Parathyroid adenoma (tissue), 2 donors: ENCODE measurements around the gene AP4E1.

Source experiments
- H2AFZ ChIP-seq: fragments of 300-600 bp; sonication (generic); one replicate; pipeline ENCODE4 v1.7.0; 2017; ENCODE audit warnings: antibody characterized with exemption, mild to moderate bottlenecking
- H3K27ac ChIP-seq: fragments of 300-600 bp; sonication (generic); one replicate; pipeline ENCODE4 v1.7.0; 2017
- H3K27me3 ChIP-seq: fragments of 300-600 bp; sonication (generic); one replicate; pipeline ENCODE4 v1.7.0; 2017; ENCODE audit warnings: low read length; ENCODE audit not compliant: control insufficient read depth, insufficient read depth
- H3K36me3 ChIP-seq: fragments of 300-600 bp; sonication (generic); one replicate; pipeline ENCODE4 v1.7.0; 2017; ENCODE audit warnings: low read length; ENCODE audit not compliant: control insufficient read depth, insufficient read depth
- H3K4me1 ChIP-seq: fragments of 300-600 bp; sonication (generic); one replicate; pipeline ENCODE4 v1.7.0; 2017; ENCODE audit warnings: control low read depth
- H3K4me2 ChIP-seq: fragments of 300-600 bp; sonication (generic); one replicate; pipeline ENCODE4 v1.7.0; 2017; ENCODE audit warnings: low read length
- H3K4me3 ChIP-seq: fragments of 300-600 bp; sonication (generic); one replicate; pipeline ENCODE4 v1.7.0; 2017; ENCODE audit warnings: low read depth, low read length
- H3K79me2 ChIP-seq: fragments of 300-600 bp; sonication (generic); one replicate; pipeline ENCODE4 v1.7.0; 2017; ENCODE audit warnings: control low read depth
- H3K9ac ChIP-seq: fragments of 300-600 bp; sonication (generic); one replicate; pipeline ENCODE4 v1.7.0; 2017; ENCODE audit warnings: mild to moderate bottlenecking
- H3K9me3 ChIP-seq: fragments of 300-600 bp; sonication (generic); one replicate; pipeline ENCODE4 v1.7.0; 2017; ENCODE audit warnings: low read length; ENCODE audit not compliant: control insufficient read depth
- TF ChIP-seq, protein P1 (sequence below): fragments of 300-600 bp; sonication (generic); IDR thresholded peaks from one replicate; pipeline ENCODE4 v1.7.0; 2017; ENCODE audit warnings: antibody characterized with exemption, mild to moderate bottlenecking
- donor health status: primary hyperparathyroidism.

AP4E1 gene

DNA sequence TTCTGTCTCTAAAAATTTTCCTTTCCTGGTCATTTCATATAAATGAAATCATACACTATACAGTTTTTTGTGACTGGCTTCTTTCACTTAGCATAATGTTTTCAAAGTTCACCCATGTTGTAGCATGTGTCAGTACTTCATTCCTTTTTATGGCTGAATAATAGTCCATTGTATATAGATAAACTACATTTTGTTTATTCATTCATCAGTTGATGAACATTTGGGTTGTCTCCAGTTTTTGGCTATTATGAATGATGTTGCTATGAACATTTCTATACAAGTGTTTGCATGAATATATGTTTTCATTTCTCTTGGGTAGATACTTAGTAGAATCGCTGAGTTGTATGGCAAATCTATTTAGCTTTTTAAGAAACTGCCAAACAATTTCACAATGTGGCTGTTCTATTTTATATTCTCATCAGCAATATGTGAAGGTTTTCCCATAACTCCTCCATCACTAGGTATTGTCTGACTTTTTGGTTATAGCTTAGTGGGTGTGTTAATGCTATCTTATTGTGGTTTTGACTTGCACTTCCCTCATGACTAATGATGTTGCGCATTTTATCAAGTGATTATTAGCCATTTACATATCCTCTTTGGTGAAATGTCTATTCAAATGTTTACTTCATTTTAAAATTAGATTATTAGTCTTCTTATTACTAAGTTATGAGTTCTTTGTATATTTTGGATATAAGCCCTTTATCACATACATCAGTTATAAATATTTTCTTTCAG, 21.7 kb upstream of the AP4E1 start:
- Histone ChIP-seq H3K79me2 (no peaks in the 10 kb centered on the region), H2AFZ (no peak overlapping the region), H3K4me3 (no peak overlapping the region), H3K4me2 (no peak overlapping the region), H3K27me3 (no peaks in the 10 kb centered on the region), H3K27ac (no peak overlapping the region), H3K36me3 (no peaks in the 10 kb centered on the region), H3K4me1 (no peaks in the 10 kb centered on the region), H3K9ac (no peak overlapping the region), H3K9me3 (no peaks in the 10 kb centered on the region)
- TF ChIP-seq, protein P1, sequence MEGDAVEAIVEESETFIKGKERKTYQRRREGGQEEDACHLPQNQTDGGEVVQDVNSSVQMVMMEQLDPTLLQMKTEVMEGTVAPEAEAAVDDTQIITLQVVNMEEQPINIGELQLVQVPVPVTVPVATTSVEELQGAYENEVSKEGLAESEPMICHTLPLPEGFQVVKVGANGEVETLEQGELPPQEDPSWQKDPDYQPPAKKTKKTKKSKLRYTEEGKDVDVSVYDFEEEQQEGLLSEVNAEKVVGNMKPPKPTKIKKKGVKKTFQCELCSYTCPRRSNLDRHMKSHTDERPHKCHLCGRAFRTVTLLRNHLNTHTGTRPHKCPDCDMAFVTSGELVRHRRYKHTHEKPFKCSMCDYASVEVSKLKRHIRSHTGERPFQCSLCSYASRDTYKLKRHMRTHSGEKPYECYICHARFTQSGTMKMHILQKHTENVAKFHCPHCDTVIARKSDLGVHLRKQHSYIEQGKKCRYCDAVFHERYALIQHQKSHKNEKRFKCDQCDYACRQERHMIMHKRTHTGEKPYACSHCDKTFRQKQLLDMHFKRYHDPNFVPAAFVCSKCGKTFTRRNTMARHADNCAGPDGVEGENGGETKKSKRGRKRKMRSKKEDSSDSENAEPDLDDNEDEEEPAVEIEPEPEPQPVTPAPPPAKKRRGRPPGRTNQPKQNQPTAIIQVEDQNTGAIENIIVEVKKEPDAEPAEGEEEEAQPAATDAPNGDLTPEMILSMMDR: no peak

DNA sequence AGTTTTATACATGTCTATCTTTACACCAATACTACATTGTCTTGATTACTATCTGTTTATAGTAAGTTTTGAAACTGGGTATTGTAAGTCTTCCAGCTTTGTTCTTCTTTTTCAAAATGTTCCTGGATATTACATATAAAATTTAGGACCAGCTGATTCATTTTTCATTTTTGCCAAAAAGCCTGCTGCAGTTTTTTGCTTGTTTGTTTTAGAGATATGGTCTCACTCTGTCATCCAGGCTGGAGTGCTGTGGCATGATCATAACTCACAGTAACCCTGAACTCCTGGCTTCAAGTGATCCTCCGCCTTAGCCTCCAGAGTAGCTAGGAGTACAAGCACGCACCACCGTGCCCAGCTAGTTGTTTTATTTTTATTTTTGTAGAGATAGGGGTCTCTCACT, 20.4 kb upstream of the AP4E1 start:
- H3K27ac ChIP-seq: no peak overlapping the region
- H3K9me3 ChIP-seq: no peaks in the 10 kb centered on the region
- TF ChIP-seq, protein P1: no peak
- no peaks in the 10 kb centered on the region for H3K36me3 ChIP-seq
- H3K4me1 ChIP-seq: no peaks in the 10 kb centered on the region
- H3K9ac ChIP-seq: no peak overlapping the region
- H3K79me2 ChIP-seq: no peaks in the 10 kb centered on the region
- no peaks in the 10 kb centered on the region for H3K27me3 ChIP-seq
- H3K4me3 ChIP-seq: no peak overlapping the region
- H3K4me2 ChIP-seq: no peak overlapping the region
- no peak overlapping the region for H2AFZ ChIP-seq

DNA sequence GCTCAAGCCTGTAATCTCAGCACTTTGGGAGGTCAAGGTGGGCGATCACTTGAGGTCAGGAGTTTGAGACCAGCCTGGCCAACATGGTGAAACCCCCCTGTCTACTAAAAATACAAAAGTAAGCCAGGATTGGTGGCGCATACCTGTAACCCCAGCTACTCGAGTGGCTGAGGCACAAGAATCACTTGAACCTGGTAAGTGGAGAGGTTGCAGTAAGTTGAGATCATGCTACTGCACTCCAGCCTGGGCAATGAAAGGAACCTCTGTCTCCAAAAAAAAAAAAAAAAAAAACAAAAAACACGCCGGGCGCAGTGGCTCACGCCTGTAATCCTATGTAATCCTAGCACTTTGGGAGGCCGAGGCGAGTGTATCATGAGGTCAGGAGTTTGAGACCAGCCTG, 18.9 kb upstream of the AP4E1 start:
- Histone ChIP-seq H2AFZ (no peak overlapping the region), H3K9ac (no peak overlapping the region), H3K4me2 (no peak overlapping the region), H3K27me3 (no peaks in the 10 kb centered on the region), H3K4me1 (no peaks in the 10 kb centered on the region), H3K4me3 (no peak overlapping the region), H3K27ac (no peak overlapping the region), H3K79me2 (no peaks in the 10 kb centered on the region), H3K36me3 (no peaks in the 10 kb centered on the region), H3K9me3 (no peaks in the 10 kb centered on the region)
- TF ChIP-seq, protein P1: no peak

DNA sequence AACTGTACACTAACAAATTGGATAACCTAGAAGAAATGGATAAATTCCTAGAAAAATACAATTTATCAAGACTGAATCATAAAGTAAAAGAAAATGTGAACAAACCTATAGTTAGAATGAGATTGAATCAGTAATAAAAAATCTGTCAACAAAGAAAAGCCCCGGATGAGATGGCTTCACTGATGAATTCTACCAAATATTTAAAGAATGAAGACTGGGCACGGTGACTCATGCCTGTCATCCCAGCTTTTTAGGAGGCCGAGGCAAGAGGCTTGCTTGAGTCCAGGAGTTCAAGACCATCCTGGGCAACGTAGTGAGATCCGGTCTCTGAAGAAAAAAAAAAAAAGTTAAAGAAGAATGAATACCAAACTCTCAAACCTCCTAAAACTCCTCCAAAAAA, 17.7 kb upstream of the AP4E1 start:
- Histone ChIP-seq H3K9ac (no peak overlapping the region), H3K27ac (no peak overlapping the region), H3K9me3 (no peaks in the 10 kb centered on the region), H2AFZ (no peak overlapping the region), H3K27me3 (no peaks in the 10 kb centered on the region), H3K4me2 (no peak overlapping the region), H3K4me3 (no peak overlapping the region), H3K36me3 (no peaks in the 10 kb centered on the region), H3K79me2 (no peaks in the 10 kb centered on the region), H3K4me1 (no peaks in the 10 kb centered on the region)
- TF ChIP-seq, protein P1: no peak

DNA sequence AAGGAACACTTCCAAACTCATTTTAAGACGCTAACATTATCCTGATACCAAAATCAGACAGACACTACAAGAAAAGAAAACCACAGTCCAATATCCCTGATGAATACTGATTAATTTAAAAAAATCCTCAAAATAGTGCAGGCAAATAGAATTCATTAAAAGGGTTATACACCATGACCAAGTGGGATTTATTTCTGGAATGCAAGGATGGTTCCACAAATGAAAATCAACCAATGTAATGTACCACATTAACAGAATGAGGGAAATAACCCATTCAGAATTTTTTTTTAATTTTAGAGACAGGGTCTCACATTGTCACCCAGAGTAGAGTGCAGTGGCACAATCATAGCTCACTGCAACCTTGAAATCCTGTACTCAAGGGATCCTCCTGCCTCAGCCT, 17.3 kb upstream of the AP4E1 start:
- Histone ChIP-seq H3K4me2 (no peak overlapping the region), H3K4me3 (no peak overlapping the region), H2AFZ (no peak overlapping the region), H3K9me3 (no peaks in the 10 kb centered on the region), H3K4me1 (no peaks in the 10 kb centered on the region), H3K79me2 (no peaks in the 10 kb centered on the region), H3K27me3 (no peaks in the 10 kb centered on the region), H3K27ac (no peak overlapping the region), H3K36me3 (no peaks in the 10 kb centered on the region), H3K9ac (no peak overlapping the region)
- TF ChIP-seq, protein P1: no peak
